ENCODE data around the gene FABP2.
"Not testable (repeated sequence)": the region's sequence is repeated elsewhere in the genome, so short reads cannot be mapped to it uniquely, and the experiment has no call there.

FABP2 gene

GRCh38 chr4:119321921-119322687, at the start of gene FABP2:
TSS of gene FABP2 (minus strand) at chr4:119322138. CDS start at chr4:119322102, 36 bp downstream.
- no peak for DNase-seq

GRCh38 chr4:119370951-119371683, 49.2 kb upstream of the FABP2 start:
- DNase-seq, result not testable (repeated sequence)

DNA sequence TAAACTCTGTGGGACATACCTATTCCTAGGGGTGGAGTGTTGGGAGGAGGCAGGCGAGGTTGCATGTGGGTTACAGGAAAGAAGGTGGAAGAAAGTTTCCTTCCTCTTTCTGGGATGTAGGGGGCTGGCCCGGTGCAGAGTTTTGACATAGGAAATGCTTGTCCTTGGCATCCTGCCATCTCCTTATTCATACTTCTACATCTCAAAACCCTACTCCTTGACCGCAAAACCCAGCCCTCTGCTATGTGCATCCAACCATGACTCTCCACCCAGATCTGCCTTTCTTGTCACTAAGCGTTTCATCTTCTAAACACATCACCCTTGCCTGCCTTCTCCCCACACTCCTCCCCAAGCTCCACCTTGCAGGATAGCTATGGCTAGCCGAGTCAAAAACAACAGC, 48.5 kb upstream of the FABP2 start:
- DNase-seq, result not testable (repeated sequence)

DNA sequence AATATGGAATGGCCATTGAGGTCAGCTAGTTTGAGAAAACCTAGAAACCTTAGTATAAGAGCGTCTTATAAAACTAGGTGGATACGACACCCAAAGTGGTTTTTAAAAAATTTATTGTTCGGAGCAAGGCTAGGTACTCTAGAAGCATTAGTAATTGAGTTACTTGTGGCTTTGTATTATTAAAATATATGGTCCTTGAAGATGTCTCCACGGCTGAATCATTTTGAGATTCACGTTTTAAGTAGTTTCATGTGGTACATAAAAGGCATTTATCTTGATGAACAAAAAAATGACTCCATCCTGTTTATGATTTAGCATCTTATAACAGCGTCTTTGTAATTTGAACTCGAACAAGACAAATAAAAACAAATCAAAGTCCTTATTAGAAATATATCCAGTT, 44.9 kb upstream of the FABP2 start:
- not testable (repeated sequence) for DNase-seq

DNA sequence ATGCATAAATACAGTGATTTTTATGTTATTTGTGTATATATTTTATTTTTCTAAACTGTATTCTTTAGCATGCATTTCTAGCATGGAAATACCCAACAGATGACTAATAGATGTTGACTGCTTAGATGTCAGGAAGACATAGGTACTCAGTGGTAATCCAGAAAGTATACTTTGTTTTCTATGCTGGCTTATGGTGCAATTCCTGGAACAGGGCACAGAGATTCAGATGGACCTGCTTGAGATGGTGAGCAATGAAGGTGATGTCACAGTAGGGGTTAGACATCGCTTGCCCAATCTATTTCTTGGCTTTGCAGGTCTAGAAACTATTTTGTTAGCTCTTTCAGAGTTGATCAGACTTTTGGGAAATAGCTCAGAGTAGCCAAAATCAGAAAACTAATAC, 42.3 kb upstream of the FABP2 start:
- not testable (repeated sequence) for DNase-seq

DNA sequence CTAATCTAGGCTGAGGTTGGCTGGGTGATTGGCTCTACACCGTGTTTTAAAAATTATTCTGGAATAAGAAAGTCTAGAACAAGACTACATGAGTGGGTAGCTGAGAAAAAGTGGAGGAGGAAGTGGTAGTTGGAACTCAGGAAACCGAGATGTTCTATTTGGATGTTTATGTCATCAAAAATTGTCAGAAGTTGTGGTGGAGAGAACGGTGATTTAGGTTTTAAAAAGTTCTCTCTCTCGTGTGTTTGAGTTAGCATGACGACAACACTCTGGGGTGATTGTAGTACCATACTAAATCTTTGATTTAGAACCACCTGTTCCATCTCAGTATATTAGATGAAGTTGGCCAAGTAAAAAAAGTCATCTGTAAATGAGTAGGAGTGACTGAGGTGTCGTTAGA, 41.4 kb upstream of the FABP2 start:
- DNase-seq, result not testable (repeated sequence)

DNA sequence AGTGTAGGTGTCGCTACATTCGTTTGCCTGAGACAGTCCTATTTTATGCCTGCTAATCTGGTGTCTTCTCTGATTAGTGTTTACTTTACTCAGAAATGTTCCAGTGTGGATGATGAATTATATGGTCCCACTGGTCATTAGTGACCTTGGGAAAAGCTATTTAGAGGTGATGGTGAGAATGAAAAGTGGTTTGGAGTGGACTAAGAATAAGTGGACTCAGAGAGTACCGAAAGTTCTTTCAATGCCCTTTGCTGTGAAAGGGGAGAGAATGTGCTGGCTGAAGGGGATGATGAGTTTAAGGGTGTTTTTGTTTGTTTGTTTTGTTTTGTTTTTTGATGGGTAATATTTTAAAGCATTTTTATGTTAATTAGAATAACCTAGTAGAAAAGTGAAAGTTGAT, 40.5 kb upstream of the FABP2 start:
- DNase-seq, result not testable (repeated sequence)

DNA sequence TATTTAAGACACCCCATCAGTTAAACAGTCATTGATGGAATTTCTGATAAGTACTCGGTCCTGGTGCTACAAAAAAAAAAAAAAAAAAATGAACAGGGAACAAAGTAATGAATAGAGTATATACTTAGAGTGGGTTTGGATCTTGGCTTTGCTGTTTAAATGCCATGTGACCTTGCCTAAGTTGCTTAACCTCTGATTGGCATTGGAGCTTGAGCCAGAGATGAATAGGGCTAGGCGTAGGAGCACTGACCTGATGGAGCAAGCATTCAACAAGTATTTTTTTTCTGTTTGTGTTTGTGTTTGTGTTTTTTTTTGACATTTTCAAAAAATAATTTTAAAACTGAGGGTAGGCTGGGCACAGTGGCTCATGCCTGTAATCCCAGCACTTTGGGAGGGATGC, 37.9 kb upstream of the FABP2 start:
- DNase-seq, result not testable (repeated sequence)

GRCh38 chr4:119356796-119357195, 34.9 kb upstream of the FABP2 start:
- not testable (repeated sequence) for DNase-seq

- not testable (repeated sequence) for DNase-seq
Measured at GRCh38 chr4:119356041-119356440, 34.1 kb upstream of the FABP2 start.

DNA sequence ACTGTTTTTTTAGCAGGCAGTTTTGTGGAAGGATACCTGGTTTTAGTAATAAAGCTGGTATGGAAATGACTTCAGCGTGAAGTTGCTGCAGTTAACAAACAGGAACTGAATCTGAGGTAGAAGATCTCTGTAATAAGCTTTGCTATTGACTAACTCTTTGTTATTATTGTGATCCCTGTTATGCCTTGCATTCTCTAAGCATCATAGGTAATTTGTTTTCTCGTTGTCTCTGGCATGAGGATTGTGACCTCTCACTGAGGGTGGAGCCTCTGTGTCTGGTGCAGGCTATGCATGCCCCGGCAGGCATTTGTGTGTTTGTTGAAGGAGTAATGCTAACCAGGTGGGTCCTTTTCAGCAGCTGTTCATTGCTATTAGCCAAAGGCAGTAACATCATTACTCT, 31.4 kb upstream of the FABP2 start:
- DNase-seq, result peak; percentile 3

DNA sequence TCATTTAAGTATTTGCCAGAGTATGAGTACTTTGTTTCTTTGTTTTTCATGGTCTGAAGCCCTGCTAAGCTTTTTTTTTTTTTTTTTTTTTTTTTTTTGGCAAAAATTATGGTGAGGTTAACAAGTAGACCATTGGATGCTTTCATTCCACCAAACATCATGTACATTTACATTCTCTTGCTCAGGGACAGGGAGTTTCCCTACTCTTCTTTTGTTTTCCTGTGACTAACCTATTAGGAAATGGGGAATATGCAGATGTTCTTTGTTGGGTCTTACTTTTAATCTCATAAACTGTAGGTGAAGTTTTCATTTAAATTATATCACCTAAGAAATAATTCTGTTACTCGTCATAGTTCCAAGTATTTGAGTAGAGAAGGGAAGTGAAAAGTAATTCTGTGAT, 26.2 kb upstream of the FABP2 start:
- not testable (repeated sequence) for DNase-seq

DNA sequence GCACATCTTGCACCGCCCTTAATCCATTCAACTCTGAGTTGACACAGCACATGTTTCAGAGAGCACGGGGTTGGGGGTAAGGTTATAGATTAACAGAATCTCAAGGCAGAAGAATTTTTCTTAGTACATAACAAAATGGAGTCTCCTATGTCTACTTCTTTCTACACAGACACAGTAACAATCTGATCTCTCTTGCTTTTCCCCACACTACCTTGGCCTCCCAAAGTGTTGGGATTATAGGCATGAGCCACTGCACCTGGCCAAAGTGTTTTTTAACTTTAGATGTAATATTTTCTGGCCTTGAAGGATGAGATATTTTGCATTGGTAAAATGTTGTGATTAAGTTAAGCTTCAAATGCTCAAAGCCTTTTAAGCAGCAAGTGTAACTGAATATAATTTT, 21.4 kb upstream of the FABP2 start:
- DNase-seq, result not testable (repeated sequence)

DNA sequence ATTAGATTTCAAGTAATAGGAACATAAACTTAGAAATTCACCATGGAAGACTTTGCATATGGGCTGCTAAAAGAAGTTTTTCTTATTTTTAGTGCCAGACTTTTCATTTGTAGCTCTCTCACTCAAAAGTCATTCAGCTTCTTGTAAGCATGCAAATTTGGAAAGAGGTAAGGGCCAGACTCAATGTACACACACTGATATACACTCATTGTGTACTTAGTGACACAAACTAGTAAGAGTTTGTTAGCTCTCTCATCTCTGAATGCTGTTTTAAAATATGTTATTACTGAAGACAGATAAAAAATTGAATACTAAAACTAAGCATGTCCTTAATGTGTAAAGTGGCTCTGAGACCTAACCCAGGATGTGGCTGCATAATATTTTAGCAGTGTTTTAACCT, 18.0 kb upstream of the FABP2 start:
- DNase-seq, result not testable (repeated sequence)

GRCh38 chr4:119337010-119337409, 15.1 kb upstream of the FABP2 start:
- DNase-seq, result no peak

DNA sequence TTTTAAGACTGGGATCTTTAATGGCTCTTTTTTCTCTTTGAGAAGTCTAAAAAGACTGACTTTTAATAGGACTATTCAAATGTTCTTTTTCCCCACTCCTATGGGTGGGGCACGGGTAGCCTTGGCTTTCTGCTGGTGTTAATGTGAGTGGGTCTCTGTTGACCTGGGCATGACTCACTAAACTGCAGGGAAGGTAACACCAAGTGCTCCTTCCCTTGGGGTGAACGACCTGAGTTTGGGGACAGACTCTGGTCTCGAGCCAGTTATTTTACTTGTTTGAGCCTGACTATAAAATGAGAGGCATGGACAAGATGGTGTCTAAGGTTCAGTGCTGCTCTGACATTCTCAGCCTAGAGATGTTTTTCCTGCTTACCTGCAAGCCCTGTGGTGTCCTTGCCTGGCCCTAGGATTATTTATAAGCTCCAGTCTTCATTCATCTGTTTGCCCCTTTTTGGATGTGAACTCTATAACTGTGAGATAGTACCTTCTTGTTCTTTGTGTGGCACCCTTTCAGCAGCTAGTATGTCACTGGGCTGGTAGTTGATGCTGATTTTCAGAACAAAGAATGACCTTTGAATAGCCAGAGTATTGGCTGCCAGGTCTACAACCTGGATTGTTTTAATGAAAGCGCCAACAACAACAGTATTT, 14.5 kb upstream of the FABP2 start:
- DNase-seq, result not testable (repeated sequence)

DNA sequence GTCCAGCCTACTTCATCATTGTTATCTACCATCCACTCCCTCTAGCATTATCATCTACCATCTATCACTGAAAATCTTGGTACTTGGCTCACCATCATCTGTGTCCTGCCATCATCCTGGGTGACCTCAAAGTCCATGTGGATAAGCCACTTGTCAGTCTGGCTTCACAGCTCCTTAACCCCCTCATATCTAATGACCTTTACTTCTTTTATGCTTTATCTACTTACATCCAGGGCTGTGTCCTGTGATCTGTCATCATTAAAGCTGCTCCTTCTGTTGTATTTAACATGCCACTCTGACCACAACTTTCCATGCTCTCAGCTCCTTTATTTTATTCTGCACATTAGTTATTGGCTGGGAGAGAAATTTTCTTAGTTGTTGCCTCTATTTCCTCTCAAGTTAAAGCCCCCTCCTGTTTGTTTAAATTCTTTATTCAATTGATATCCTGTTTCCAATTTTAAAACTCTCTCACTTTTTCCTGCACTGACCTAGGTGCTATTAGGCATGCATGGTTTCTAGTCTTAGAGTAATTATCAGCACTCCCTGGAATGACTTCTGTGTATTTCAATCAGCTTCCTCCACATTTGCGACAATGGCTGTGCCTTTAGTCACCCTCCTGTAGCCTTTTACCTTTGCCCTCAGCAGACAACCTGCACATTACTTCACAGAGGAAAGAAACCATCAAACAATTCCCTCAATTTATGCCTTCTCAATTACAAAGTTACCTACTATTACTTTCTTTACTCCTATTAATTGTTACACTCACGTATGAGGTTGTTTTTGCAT, 8.1 kb upstream of the FABP2 start:
- no peak for DNase-seq

- no peak for DNase-seq
Measured at GRCh38 chr4:119328695-119329094, 6.8 kb upstream of the FABP2 start.

- no peak for DNase-seq
Measured at GRCh38 chr4:119317990-119318389, 3.9 kb downstream of the FABP2 start.

DNA sequence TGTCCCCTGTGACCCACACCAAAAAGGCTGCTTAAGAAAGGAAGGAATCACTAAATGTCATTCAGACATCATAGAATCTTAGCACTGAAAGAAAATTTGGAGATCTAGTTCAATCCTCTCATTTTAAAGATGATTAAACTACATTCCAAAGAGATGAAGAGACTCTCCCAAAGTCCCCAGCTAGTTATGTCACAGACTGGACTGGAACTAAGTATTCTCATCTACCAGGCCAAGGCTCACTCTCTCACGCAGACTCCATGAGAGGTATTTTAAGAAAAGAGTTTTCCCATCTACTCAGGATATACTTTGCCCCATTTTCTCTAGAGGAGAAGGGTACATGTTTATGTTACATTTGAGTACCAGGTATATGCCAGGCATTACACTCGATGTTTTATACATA, 6.9 kb downstream of the FABP2 start:
- no peak for DNase-seq

DNA sequence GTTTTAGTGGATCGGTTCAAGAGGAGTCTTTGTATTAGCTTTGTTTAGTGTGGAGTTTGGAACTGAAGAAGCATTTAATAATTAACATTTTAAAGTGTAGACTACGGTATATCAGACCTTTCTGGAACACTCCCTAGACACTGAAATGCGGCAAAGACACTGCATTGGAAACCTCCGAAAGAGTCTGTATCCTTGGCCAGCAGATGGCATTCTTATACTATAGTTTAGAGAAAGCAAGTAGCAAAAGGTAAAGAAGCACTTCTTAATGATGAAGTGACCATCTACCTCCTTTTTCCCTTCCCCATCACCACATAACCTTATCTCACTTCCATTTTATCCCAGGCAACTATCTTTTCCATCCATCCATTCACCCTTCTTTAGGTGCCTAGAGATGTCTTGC, 7.6 kb downstream of the FABP2 start:
- DNase-seq, result peak; percentile 14

GRCh38 chr4:119313237-119313636, 8.7 kb downstream of the FABP2 start:
- no peak for DNase-seq

- no peak for DNase-seq
Measured at GRCh38 chr4:119310826-119311225, 11.1 kb downstream of the FABP2 start.

All from NCI-H1436 (cell line).